ENCODE data around the gene FAXC. TPM values are rescaled to one million over a fixed set of nuclear protein-coding genes. Genes with fewer than 3 reads are reported as not detected.

FAXC gene
- total RNA-seq, 4 donors from 2014 or later, result 0.20 to 1.5 (median 0.80) TPM; not detected in 1

GRCh38 chr6:99390896-99391295 is 41.4 kb upstream of the FAXC start:
- ATAC-seq, result no peak
- TF ChIP-seq CTCF (IDR thresholded peaks at IDR 0.05 in 4 of 5, conservative IDR thresholded peaks at IDR 0.05 in 1 of 5), result no peak
- TF ChIP-seq POLR2A (IDR thresholded peaks at IDR 0.05), result no peak
- no peaks in the 10 kb centered on the region for H3K27me3 ChIP-seq
- no peak overlapping the region for H3K4me3 ChIP-seq
- H3K36me3 ChIP-seq, result no peaks in the 10 kb centered on the region
- H3K9me3 ChIP-seq, result no peaks in the 10 kb centered on the region
- H3K27ac ChIP-seq, result no peak overlapping the region
- intact Hi-C loops (cut with DNase I; ENCODE audit: low total_unique reads), result no loop called here
- no peak for DNase-seq
- in situ Hi-C loops (cut with MboI; ENCODE audit: low sequenced_read_pairs in 4 of 4), result no loop called here
- peaks cover 5% of the 10 kb centered on the region in 2 donors for H3K4me1 ChIP-seq

- TF ChIP-seq POLR2A (IDR thresholded peaks at IDR 0.05) (no peak), CTCF (IDR thresholded peaks at IDR 0.05 in 4 of 5, conservative IDR thresholded peaks at IDR 0.05 in 1 of 5) (no peak)
- H3K9me3 ChIP-seq, result no peaks in the 10 kb centered on the region
- DNase-seq, result no peak
- no peak overlapping the region for H3K27ac ChIP-seq
- no peak overlapping the region for H3K4me3 ChIP-seq
- intact Hi-C loops (cut with DNase I; ENCODE audit: low total_unique reads) (no loop called here), in situ Hi-C loops (cut with MboI; ENCODE audit: low sequenced_read_pairs in 4 of 4) (no loop called here)
- no peaks in the 10 kb centered on the region for H3K27me3 ChIP-seq
- no peak for ATAC-seq
- peaks cover 0 to 4% of the 10 kb centered on the region in 2 donors for H3K36me3 ChIP-seq
- H3K4me1 ChIP-seq, result no peaks in the 10 kb centered on the region
Observed at GRCh38 chr6:99384507-99384906, 35.0 kb upstream of the FAXC start.

- Histone ChIP-seq H3K4me1 (no peaks in the 10 kb centered on the region), H3K27ac (no peak overlapping the region), H3K4me3 (no peak overlapping the region), H3K36me3 (peaks cover 0 to 11% of the 10 kb centered on the region in 2 donors), H3K9me3 (no peaks in the 10 kb centered on the region), H3K27me3 (no peaks in the 10 kb centered on the region)
- DNase-seq (no peak), ATAC-seq (no peak)
- intact Hi-C loops (cut with DNase I; ENCODE audit: low total_unique reads), result no loop called here
- in situ Hi-C loops (cut with MboI; ENCODE audit: low sequenced_read_pairs in 4 of 4), result no loop called here
- TF ChIP-seq CTCF (IDR thresholded peaks at IDR 0.05 in 4 of 5, conservative IDR thresholded peaks at IDR 0.05 in 1 of 5) (no peak), POLR2A (IDR thresholded peaks at IDR 0.05) (no peak)
Observed at GRCh38 chr6:99378636-99379035, 29.2 kb upstream of the FAXC start.

GRCh38 chr6:99369533-99369932 is 20.1 kb upstream of the FAXC start:
- no peaks in the 10 kb centered on the region for H3K27me3 ChIP-seq
- H3K27ac ChIP-seq, result no peak overlapping the region
- DNase-seq (no peak), ATAC-seq (no peak)
- no peak overlapping the region for H3K4me3 ChIP-seq
- intact Hi-C loops (cut with DNase I; ENCODE audit: low total_unique reads), result no loop called here
- TF ChIP-seq CTCF (IDR thresholded peaks at IDR 0.05 in 4 of 5, conservative IDR thresholded peaks at IDR 0.05 in 1 of 5) (no peak), POLR2A (IDR thresholded peaks at IDR 0.05) (no peak)
- no peaks in the 10 kb centered on the region for H3K4me1 ChIP-seq
- H3K36me3 ChIP-seq, result peaks cover 0 to 5% of the 10 kb centered on the region in 2 donors
- in situ Hi-C loops (cut with MboI; ENCODE audit: low sequenced_read_pairs in 4 of 4), result no loop called here
- H3K9me3 ChIP-seq, result no peaks in the 10 kb centered on the region

- no peak for TF ChIP-seq POLR2A (IDR thresholded peaks at IDR 0.05)
- no peak for TF ChIP-seq CTCF (IDR thresholded peaks at IDR 0.05 in 4 of 5, conservative IDR thresholded peaks at IDR 0.05 in 1 of 5)
- no peak for DNase-seq
- no peak for ATAC-seq
- in situ Hi-C loops (cut with MboI; ENCODE audit: low sequenced_read_pairs in 4 of 4) (no loop called here), intact Hi-C loops (cut with DNase I; ENCODE audit: low total_unique reads) (no loop called here)
- Histone ChIP-seq H3K27me3 (no peaks in the 10 kb centered on the region), H3K9me3 (no peaks in the 10 kb centered on the region), H3K27ac (no peak overlapping the region), H3K4me1 (no peaks in the 10 kb centered on the region), H3K36me3 (peaks cover 0 to 5% of the 10 kb centered on the region in 2 donors), H3K4me3 (no peak overlapping the region)
Observed at GRCh38 chr6:99366852-99367251, 17.4 kb upstream of the FAXC start.
